H9 (cell line): Measurements from ENCODE around the gene MEIS2. TPM values are rescaled to one million over a fixed set of nuclear protein-coding genes. Genes with fewer than 3 reads are reported as not detected.

Experiments used
- DNase-seq: peaks from one replicate; pipeline ENCODE4 v3.0.0-alpha.2; 2017
- H2AFZ ChIP-seq: one replicate; pipeline ENCODE4 v1.6.1; 2013; ENCODE audit warnings: mild to moderate bottlenecking, low read length, control low read depth, moderate library complexity
- H2AK5ac ChIP-seq: 2 replicates; pipeline ENCODE4 v1.6.1; 2013; ENCODE audit warnings: low read length, control low read depth, mixed read lengths; ENCODE audit not compliant: insufficient read length
- H2BK120ac ChIP-seq: one replicate; pipeline ENCODE4 v1.6.1; 2013; ENCODE audit warnings: low read depth, mild to moderate bottlenecking, low read length, control low read depth, inconsistent platforms; ENCODE audit not compliant: poor library complexity, severe bottlenecking
- H2BK12ac ChIP-seq: 2 replicates; pipeline ENCODE4 v1.6.1; 2013; ENCODE audit warnings: low read length, control low read depth, mixed read lengths, low read depth; ENCODE audit not compliant: insufficient read length
- H2BK15ac ChIP-seq: 2 replicates; pipeline ENCODE4 v1.6.1; 2013; ENCODE audit warnings: low read depth, low read length, control low read depth
- H2BK20ac ChIP-seq: one replicate; pipeline ENCODE4 v1.6.1; 2013; ENCODE audit warnings: low read depth, mild to moderate bottlenecking, low read length, control low read depth, inconsistent platforms; ENCODE audit not compliant: poor library complexity, severe bottlenecking
- H2BK5ac ChIP-seq: 2 replicates; pipeline ENCODE4 v1.6.1; 2013; ENCODE audit warnings: low read length, control low read depth, mixed read lengths; ENCODE audit not compliant: insufficient read length
- H3K14ac ChIP-seq: 2 replicates; pipeline ENCODE4 v1.6.1; 2013; ENCODE audit warnings: low read length, control low read depth; ENCODE audit not compliant: insufficient read depth
- H3K18ac ChIP-seq: 2 replicates; pipeline ENCODE4 v1.6.1; 2013; ENCODE audit warnings: low read depth, mild to moderate bottlenecking, mixed read lengths, low read length, control low read depth; ENCODE audit not compliant: insufficient read length
- H3K23ac ChIP-seq: 2 replicates; pipeline ENCODE4 v1.6.1; 2013; ENCODE audit warnings: low read length, control low read depth, mixed read lengths, low read depth; ENCODE audit not compliant: insufficient read length
- H3K23me2 ChIP-seq: 2 replicates; pipeline ENCODE4 v1.6.1; 2013; ENCODE audit warnings: low read depth, mild to moderate bottlenecking, mixed read lengths, low read length, control low read depth; ENCODE audit not compliant: insufficient read length, poor library complexity, severe bottlenecking
- H3K27ac ChIP-seq: 2 replicates; pipeline ENCODE4 v1.5.1; 2013; ENCODE audit warnings: low read length, control low read depth, mixed read lengths, low read depth; ENCODE audit not compliant: insufficient read length
- H3K27me3 ChIP-seq: 2 replicates; pipeline ENCODE4 v1.6.1; 2013; ENCODE audit warnings: low read length, control low read depth, inconsistent platforms; ENCODE audit not compliant: insufficient read depth
- H3K4ac ChIP-seq: 2 replicates; pipeline ENCODE4 v1.6.1; 2013; ENCODE audit warnings: low read depth, mild to moderate bottlenecking, control low read depth, inconsistent platforms, low read length, moderate library complexity
- H3K4me1 ChIP-seq: 2 replicates; pipeline ENCODE4 v1.6.1; 2013; ENCODE audit warnings: low read length, control low read depth, inconsistent platforms; ENCODE audit not compliant: insufficient read depth
- H3K4me2 ChIP-seq: 2 replicates; pipeline ENCODE4 v1.6.1; 2013; ENCODE audit warnings: low read length, control low read depth, mixed read lengths; ENCODE audit not compliant: insufficient read length, insufficient read depth
- H3K56ac ChIP-seq: 2 replicates; pipeline ENCODE4 v1.6.1; 2013; ENCODE audit warnings: low read depth, mild to moderate bottlenecking, mixed read lengths, low read length, control low read depth; ENCODE audit not compliant: insufficient read length
- H3K79me1 ChIP-seq: 2 replicates; pipeline ENCODE4 v1.6.1; 2013; ENCODE audit warnings: low read depth, mild to moderate bottlenecking, moderate library complexity, low read length, control low read depth, inconsistent platforms; ENCODE audit not compliant: insufficient read depth, poor library complexity, severe bottlenecking
- H3K79me2 ChIP-seq: 2 replicates; pipeline ENCODE4 v1.6.1; 2013; ENCODE audit warnings: low read length, control low read depth, inconsistent platforms; ENCODE audit not compliant: insufficient read depth
- H3K9ac ChIP-seq: 2 replicates; pipeline ENCODE4 v1.6.1; 2013; ENCODE audit warnings: low read length, control low read depth, mixed read lengths; ENCODE audit not compliant: insufficient read length; ENCODE audit errors: extremely low read depth
- H3K9me3 ChIP-seq: one replicate; pipeline ENCODE4 v1.6.1; 2013; ENCODE audit warnings: low read depth, low read length, inconsistent platforms; ENCODE audit not compliant: control insufficient read depth
- H3T11ph ChIP-seq: one replicate; pipeline ENCODE4 v1.6.1; 2013; ENCODE audit warnings: mild to moderate bottlenecking, low read length, control low read depth, inconsistent platforms
- H4K20me1 ChIP-seq: one replicate; pipeline ENCODE4 v1.6.1; 2013; ENCODE audit not compliant: control insufficient read depth, insufficient read length, insufficient read depth
- H4K5ac ChIP-seq: 2 replicates; pipeline ENCODE4 v1.6.1; 2013; ENCODE audit warnings: low read depth, mild to moderate bottlenecking, mixed read lengths, low read length, control low read depth; ENCODE audit not compliant: insufficient read length
- H4K8ac ChIP-seq: replicated peaks from 2 replicates; pipeline ENCODE4 v1.6.1; 2013; ENCODE audit warnings: low read length, control low read depth, mixed read lengths, low read depth; ENCODE audit not compliant: insufficient read length
- H4K91ac ChIP-seq: 2 replicates; pipeline ENCODE4 v1.6.1; 2013; ENCODE audit warnings: low read depth, mild to moderate bottlenecking, moderate library complexity, mixed read lengths, low read length, control low read depth; ENCODE audit not compliant: insufficient read length
- H3K27ac Mint-ChIP-seq, 3 experiments: 2 replicates in 2 of 3; 3 replicates in 1 of 3; pipeline ENCODE4 v1.8.0; 2020 to 2021; ENCODE audit warnings: mixed read lengths in 3 of 3, mild to moderate bottlenecking in 1 of 3, moderate library complexity in 1 of 3
- H3K27me3 Mint-ChIP-seq: 2 replicates; pipeline ENCODE4 v1.8.0; 2021; ENCODE audit warnings: low read depth, mild to moderate bottlenecking, moderate library complexity, mixed read lengths
- H3K36me3 Mint-ChIP-seq, 3 experiments: 2 replicates in 2 of 3; 3 replicates in 1 of 3; pipeline ENCODE4 v1.8.0; 2020 to 2021; ENCODE audit warnings: low read depth in 3 of 3, mixed read lengths in 3 of 3; ENCODE audit not compliant: insufficient read depth in 1 of 3
- H3K4me1 Mint-ChIP-seq, 2 experiments: 2 replicates each; pipeline ENCODE4 v1.8.0; 2020; ENCODE audit warnings: mixed read lengths in 2 of 2
- H3K4me3 Mint-ChIP-seq, 2 experiments: 2 replicates in 1 of 2; 3 replicates in 1 of 2; pipeline ENCODE4 v1.8.0; 2020 to 2021; ENCODE audit warnings: mild to moderate bottlenecking in 2 of 2, mixed read lengths in 2 of 2, moderate library complexity in 1 of 2
- H3K9me3 Mint-ChIP-seq, 2 experiments: 2 replicates in 1 of 2; 3 replicates in 1 of 2; pipeline ENCODE4 v1.8.0; 2020; ENCODE audit warnings: mild to moderate bottlenecking in 2 of 2, mixed read lengths in 2 of 2, moderate library complexity in 1 of 2
- WGBS: extraction: QIAGEN DNeasy Blood & Tissue Kit; methylation state at CpG from one replicate; pipeline ENCODE4 v1.1.7; 2013; ENCODE audit warnings: missing lambda C conversion rate, low lambda C conversion rate, mixed read lengths; ENCODE audit not compliant: insufficient read length; ENCODE audit errors: extremely low coverage; 5-methylcytosine and 5-hydroxymethylcytosine counted together
- total RNA-seq: library from RNA; stranded (reverse); gene quantifications from 2 replicates; pipeline ENCODE4 v1.2.1, GENCODE V29; 2021
- TF ChIP-seq, protein P1 (sequence below): fragments of 200-600 bp; sonication (generic); conservative IDR thresholded peaks from 3 replicates; pipeline ENCODE4 v1.8.0; 2021; ENCODE audit warnings: antibody characterized with exemption, mild to moderate bottlenecking

The MEIS2 gene
- total RNA-seq, 1 experiment from 2014 or later, result 0.35 TPM

DNA sequence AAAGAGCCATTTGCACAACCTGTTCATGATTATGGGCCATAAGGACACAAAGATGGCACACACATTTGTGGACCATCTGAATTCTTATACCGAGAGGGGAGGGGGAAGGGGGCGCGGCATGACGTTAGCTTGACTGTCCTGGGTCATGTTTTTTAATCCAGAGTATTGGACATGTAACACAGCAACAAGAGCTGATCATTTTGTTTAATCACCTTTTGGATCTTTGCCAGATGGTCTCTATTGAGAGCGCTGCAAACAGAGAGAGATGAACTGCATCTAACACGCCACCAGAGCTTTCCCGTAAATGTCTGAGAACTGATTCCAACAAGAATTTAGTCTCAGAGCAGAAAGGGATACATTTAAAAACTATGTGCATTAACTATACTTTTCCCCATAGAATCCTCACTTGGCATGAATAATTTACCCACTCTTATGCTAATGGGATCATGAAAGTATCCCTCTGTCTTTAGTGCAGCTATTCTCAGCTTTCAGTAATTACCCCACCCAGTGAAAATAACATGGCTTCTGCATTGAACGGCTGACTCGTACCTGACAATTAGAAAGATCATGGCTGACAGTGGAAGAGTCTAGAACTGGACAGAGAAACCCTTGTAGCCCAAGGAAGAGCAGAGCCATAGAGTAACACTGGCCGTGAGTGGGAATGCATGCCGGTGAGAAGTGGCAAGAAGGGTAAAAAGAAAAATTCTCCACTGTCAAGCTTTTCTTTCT lies 22.6 kb downstream of the MEIS2 start:
- H3K79me2 ChIP-seq, result no peaks in the 10 kb centered on the region
- H3K9me3 ChIP-seq, result no peaks in the 10 kb centered on the region

More for the DNA sequence above, 22.6 kb downstream of the MEIS2 start:
- no peak overlapping the region for H3T11ph ChIP-seq
- H3K56ac ChIP-seq, result no peak overlapping the region
- no peak overlapping the region for H2BK15ac ChIP-seq
- H4K8ac ChIP-seq, result no peak overlapping the region
- Mint-ChIP-seq H3K9me3 (no peaks in the 10 kb centered on the region), H3K36me3 (no peaks in the 10 kb centered on the region), H3K27me3 (peaks cover 4% of the 10 kb centered on the region), H3K4me1 (peaks cover 18 to 30% of the 10 kb centered on the region in 2 experiments), H3K27ac (no peak overlapping the region), H3K4me3 (no peak overlapping the region)
- H2BK20ac ChIP-seq, result no peak overlapping the region
- no peak overlapping the region for H3K4ac ChIP-seq
- H2AK5ac ChIP-seq, result no peak overlapping the region
- no peaks in the 10 kb centered on the region for H3K79me1 ChIP-seq
- H3K4me1 ChIP-seq, result no peaks in the 10 kb centered on the region
- H3K27me3 ChIP-seq, result no peaks in the 10 kb centered on the region
- no peaks in the 10 kb centered on the region for H4K20me1 ChIP-seq
- H2BK12ac ChIP-seq, result no peak overlapping the region
- H4K5ac ChIP-seq, result no peak overlapping the region
- no peak for DNase-seq
- no peak overlapping the region for H2BK5ac ChIP-seq
- no peak overlapping the region for H3K4me2 ChIP-seq
- TF ChIP-seq, protein P1, sequence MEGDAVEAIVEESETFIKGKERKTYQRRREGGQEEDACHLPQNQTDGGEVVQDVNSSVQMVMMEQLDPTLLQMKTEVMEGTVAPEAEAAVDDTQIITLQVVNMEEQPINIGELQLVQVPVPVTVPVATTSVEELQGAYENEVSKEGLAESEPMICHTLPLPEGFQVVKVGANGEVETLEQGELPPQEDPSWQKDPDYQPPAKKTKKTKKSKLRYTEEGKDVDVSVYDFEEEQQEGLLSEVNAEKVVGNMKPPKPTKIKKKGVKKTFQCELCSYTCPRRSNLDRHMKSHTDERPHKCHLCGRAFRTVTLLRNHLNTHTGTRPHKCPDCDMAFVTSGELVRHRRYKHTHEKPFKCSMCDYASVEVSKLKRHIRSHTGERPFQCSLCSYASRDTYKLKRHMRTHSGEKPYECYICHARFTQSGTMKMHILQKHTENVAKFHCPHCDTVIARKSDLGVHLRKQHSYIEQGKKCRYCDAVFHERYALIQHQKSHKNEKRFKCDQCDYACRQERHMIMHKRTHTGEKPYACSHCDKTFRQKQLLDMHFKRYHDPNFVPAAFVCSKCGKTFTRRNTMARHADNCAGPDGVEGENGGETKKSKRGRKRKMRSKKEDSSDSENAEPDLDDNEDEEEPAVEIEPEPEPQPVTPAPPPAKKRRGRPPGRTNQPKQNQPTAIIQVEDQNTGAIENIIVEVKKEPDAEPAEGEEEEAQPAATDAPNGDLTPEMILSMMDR, result no peak
- H3K23ac ChIP-seq, result no peak overlapping the region
- H3K14ac ChIP-seq, result no peak overlapping the region
- no peak overlapping the region for H4K91ac ChIP-seq
- H3K9ac ChIP-seq, result no peak overlapping the region
- no peak overlapping the region for H2AFZ ChIP-seq
- whole genome bisulfite sequencing, result no CpG with 5 or more reads among the region's 11 CpGs
- H3K27ac ChIP-seq, result no peak overlapping the region
- H3K23me2 ChIP-seq, result no peaks in the 10 kb centered on the region
- no peak overlapping the region for H2BK120ac ChIP-seq
- H3K18ac ChIP-seq, result no peak overlapping the region
